GM12874 (cell line): Measurements from ENCODE around the gene CAPN15.

Source experiments
- CTCF ChIP-seq: IDR thresholded peaks from 2 replicates; pipeline ENCODE4 v1.5.1; 2011; ENCODE audit warnings: low read depth, mild to moderate bottlenecking, control low read depth, low read length, moderate library complexity; ENCODE audit not compliant: insufficient read depth

Gene CAPN15

DNA sequence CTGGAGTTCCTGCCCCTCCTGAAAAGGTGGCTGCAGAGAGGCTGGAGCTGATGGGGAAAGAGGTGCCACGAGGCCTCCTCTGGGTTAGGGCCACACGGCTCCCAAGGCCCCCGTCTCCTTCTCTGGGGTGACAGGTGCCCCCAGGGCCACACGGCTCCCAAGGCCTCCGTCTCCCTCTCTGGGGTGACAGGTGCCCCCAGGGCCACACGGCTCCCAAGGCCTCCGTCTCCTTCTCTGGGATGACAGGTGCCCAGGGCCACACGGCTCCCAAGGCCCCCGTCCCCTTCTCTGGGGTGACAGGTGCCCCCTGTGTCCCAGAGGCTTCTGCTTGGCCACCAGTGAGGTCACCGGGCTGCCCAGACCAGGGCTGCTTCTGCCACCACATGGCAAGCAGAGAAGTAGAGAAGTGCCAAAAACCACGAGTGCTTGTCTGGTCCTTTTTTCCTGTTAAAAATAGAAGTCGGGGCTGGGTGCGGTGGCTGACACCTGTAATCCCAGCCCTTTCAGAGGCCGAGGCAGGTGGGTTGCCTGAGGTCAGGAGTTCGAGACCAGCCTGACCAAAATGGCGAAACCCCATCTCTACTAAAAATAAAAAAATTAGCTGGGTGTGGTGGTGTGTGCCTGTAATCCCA lies 4.1 kb downstream of the CAPN15 start:
- no peak for TF ChIP-seq CTCF

DNA sequence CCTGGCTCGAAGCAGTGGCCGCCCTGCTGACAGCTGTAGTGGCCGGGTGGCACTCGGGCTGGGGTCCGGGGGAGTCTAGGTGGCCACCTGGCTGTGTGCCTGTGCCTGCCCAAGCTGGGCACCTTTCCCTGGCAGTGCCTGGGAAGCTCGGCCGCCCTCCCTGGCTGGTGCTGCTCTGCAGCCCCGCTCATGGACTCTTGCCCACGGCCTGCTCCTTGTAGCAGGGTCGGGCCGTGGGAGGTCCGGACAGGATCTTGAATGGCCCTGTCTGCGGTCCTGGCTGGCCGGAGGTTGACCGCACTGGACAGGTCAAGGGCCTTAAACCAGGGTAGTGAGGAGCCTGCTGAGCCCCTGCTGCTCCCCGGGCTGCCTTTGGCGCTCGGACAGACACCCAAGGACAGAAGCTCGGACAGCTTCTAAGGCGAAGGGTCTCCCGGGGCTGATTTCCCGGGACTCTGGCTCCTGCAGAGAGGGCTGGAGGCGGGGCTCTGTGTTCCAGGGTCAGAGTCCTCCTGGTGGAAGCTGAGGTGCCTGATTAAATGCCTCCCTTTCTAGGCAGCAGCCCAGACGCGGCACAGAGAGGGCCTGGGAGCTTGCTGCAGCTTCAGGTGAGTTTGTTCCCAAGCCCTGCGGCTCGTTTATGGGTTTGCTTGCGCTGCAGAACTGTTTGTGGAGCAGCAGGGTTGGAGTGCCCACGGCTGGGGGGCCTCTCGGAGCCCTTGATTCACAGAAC lies 6.0 kb downstream of the CAPN15 start:
- TF ChIP-seq CTCF = no peak

GRCh38 chr16:534135-534534 lies 6.6 kb downstream of the CAPN15 start:
- TF ChIP-seq CTCF = no peak

DNA sequence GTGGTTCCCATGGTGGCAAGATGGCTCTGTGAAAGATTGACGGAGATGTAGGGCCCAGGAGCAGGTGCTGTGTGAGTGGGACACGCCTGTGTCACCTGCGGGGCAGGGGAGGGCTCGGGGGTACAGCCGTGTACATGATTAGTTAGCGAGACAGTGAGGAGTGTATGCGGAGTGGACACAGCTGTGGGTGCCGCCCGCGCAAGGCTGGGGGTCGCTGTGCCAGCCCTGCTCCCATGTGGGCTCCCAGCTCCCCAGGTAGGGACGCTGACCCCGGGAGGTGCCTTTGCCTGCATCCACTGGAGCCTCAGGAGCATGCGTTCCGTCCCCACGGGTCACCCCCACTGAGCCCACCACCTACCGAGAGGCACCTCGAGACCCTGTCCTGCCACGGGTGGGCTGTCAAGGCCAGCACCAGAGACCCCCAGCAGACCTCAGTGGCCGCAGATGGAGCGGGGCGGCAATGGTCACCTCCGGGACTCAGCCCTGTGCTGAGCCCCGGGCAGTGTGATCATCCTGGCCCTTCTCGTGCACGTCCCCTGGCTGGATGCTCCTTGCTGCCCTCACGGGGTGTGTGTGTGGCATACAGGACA lies 7.4 kb downstream of the CAPN15 start:
- TF ChIP-seq CTCF = no peak

GRCh38 chr16:535446-536405 lies 8.2 kb downstream of the CAPN15 start:
- TF ChIP-seq CTCF = no peak

DNA sequence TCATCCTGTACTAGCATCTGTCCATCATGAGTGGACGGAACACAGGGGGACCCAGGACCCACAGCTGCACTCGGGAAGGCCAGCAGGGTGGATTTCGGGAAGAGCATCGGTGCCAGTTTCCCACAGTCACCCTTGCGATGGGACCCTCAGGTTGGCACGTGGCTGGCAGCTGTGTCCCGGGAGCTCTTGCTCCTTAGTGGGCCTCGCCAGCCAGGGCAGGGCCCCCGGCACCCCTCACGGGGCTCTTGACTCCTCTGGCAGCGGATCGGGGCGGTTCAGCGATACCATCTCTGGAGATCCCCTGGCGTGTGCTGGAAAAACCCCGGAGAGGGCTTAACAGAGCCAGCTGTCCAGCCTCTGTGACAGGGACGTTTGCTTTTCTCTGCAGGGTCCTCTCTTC lies 9.2 kb downstream of the CAPN15 start:
- TF ChIP-seq CTCF = no peak
